OCI-LY1 (cell line): Measurements from ENCODE around the gene ID2.

Experiments
- H2AFZ ChIP-seq: fragments of 200-600 bp; sonication (generic), shearing (Covaris generic); 2 replicates; pipeline ENCODE4 v1.6.0; 2014; ENCODE audit warnings: antibody characterized with exemption, mild to moderate bottlenecking, low read length
- H3F3A ChIP-seq: fragments of 200-600 bp; sonication (generic), shearing (Covaris generic); 2 replicates; pipeline ENCODE4 v1.6.0; 2014; ENCODE audit warnings: mild to moderate bottlenecking, antibody characterized with exemption, low read length, moderate library complexity; ENCODE audit not compliant: insufficient read depth
- H3K27ac ChIP-seq: fragments of 200-600 bp; sonication (generic); 2 replicates; pipeline ENCODE4 v1.5.1; 2014; ENCODE audit warnings: low read length, mixed run types, mild to moderate bottlenecking, low read depth; ENCODE audit not compliant: poor library complexity, severe bottlenecking
- H3K27me3 ChIP-seq: fragments of 200-600 bp; sonication (generic); 2 replicates; pipeline ENCODE4 v1.6.0; 2014; ENCODE audit warnings: antibody characterized with exemption, mild to moderate bottlenecking, low read length, moderate library complexity; ENCODE audit not compliant: insufficient read depth
- H3K36me3 ChIP-seq: fragments of 200-600 bp; sonication (generic); 2 replicates; pipeline ENCODE4 v1.6.1; 2014; ENCODE audit warnings: mild to moderate bottlenecking, antibody characterized with exemption, low read length, moderate library complexity, mixed read lengths; ENCODE audit not compliant: insufficient read depth
- H3K4me1 ChIP-seq: fragments of 200-600 bp; sonication (generic); 2 replicates; pipeline ENCODE4 v1.5.1; 2014; ENCODE audit warnings: mild to moderate bottlenecking, low read length, moderate library complexity; ENCODE audit not compliant: insufficient read depth, severe bottlenecking
- H3K4me2 ChIP-seq: fragments of 200-600 bp; sonication (generic), shearing (Covaris generic); 2 replicates; pipeline ENCODE4 v1.6.1; 2014; ENCODE audit warnings: low read length
- H3K4me3 ChIP-seq: fragments of 200-600 bp; sonication (generic); 2 replicates; pipeline ENCODE4 v1.5.1; 2014; ENCODE audit warnings: low read length, low read depth, mild to moderate bottlenecking, mixed read lengths; ENCODE audit not compliant: poor library complexity, severe bottlenecking
- H3K79me2 ChIP-seq: fragments of 200-600 bp; shearing (Covaris generic); 2 replicates; pipeline ENCODE4 v1.6.1; 2016; ENCODE audit warnings: mixed run types, low read length, mixed read lengths; ENCODE audit not compliant: insufficient read depth
- H3K9ac ChIP-seq: fragments of 200-600 bp; sonication (generic), shearing (Covaris generic); 2 replicates; pipeline ENCODE4 v1.6.1; 2014; ENCODE audit warnings: mild to moderate bottlenecking, low read length, mixed read lengths
- H3K9me2 ChIP-seq: fragments of 200-600 bp; sonication (generic), shearing (Covaris generic); 2 replicates; pipeline ENCODE4 v1.6.1; 2014; ENCODE audit warnings: low read depth, mild to moderate bottlenecking, low read length, mixed read lengths
- H3K9me3 ChIP-seq: fragments of 200-600 bp; shearing (Covaris generic); 2 replicates; pipeline ENCODE4 v1.6.1; 2014; ENCODE audit warnings: low read length, mixed read lengths
- H4K20me1 ChIP-seq: fragments of 200-600 bp; sonication (generic), shearing (Covaris generic); 2 replicates; pipeline ENCODE4 v1.6.0; 2016; ENCODE audit warnings: mild to moderate bottlenecking, low read length; ENCODE audit not compliant: insufficient read depth
- EZH2 ChIP-seq: fragments of 200-600 bp; sonication (generic), shearing (Covaris generic); IDR thresholded peaks from 2 replicates; pipeline ENCODE4 v1.8.0; 2017; ENCODE audit warnings: borderline replicate concordance, mixed run types, mild to moderate bottlenecking, antibody characterized with exemption, low read length, moderate library complexity, mixed read lengths
- TF ChIP-seq, protein P1 (sequence below): fragments of 200-600 bp; sonication (generic), shearing (Covaris generic); IDR thresholded peaks from 2 replicates; pipeline ENCODE4 v1.5.1; 2017; ENCODE audit warnings: mild to moderate bottlenecking, antibody characterized with exemption, low read length, moderate library complexity, mixed read lengths

The ID2 gene

GRCh38 chr2:8654483-8654882, 27.4 kb upstream of the ID2 start:
- Histone ChIP-seq H3K9me3 (no peaks in the 10 kb centered on the region), H2AFZ (no peak overlapping the region), H3K4me1 (peaks cover 22% of the 10 kb centered on the region), H3K36me3 (no peaks in the 10 kb centered on the region), H3K79me2 (no peaks in the 10 kb centered on the region), H3K4me3 (no peak overlapping the region), H3F3A (no peaks in the 10 kb centered on the region), H4K20me1 (no peaks in the 10 kb centered on the region), H3K27me3 (no peaks in the 10 kb centered on the region), H3K9me2 (no peaks in the 10 kb centered on the region), H3K4me2 (no peak overlapping the region), H3K9ac (no peak overlapping the region), H3K27ac (no peak overlapping the region)
- TF ChIP-seq, protein P1, sequence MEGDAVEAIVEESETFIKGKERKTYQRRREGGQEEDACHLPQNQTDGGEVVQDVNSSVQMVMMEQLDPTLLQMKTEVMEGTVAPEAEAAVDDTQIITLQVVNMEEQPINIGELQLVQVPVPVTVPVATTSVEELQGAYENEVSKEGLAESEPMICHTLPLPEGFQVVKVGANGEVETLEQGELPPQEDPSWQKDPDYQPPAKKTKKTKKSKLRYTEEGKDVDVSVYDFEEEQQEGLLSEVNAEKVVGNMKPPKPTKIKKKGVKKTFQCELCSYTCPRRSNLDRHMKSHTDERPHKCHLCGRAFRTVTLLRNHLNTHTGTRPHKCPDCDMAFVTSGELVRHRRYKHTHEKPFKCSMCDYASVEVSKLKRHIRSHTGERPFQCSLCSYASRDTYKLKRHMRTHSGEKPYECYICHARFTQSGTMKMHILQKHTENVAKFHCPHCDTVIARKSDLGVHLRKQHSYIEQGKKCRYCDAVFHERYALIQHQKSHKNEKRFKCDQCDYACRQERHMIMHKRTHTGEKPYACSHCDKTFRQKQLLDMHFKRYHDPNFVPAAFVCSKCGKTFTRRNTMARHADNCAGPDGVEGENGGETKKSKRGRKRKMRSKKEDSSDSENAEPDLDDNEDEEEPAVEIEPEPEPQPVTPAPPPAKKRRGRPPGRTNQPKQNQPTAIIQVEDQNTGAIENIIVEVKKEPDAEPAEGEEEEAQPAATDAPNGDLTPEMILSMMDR, result no peak
- no peak for TF ChIP-seq EZH2

GRCh38 chr2:8656160-8656641, 25.7 kb upstream of the ID2 start:
- Histone ChIP-seq H3F3A (no peaks in the 10 kb centered on the region), H3K27me3 (no peaks in the 10 kb centered on the region), H3K9me3 (no peaks in the 10 kb centered on the region), H3K4me3 (no peak overlapping the region), H3K27ac (no peak overlapping the region), H2AFZ (no peak overlapping the region), H3K4me2 (no peak overlapping the region), H3K79me2 (no peaks in the 10 kb centered on the region), H3K9me2 (no peaks in the 10 kb centered on the region), H4K20me1 (no peaks in the 10 kb centered on the region), H3K9ac (no peak overlapping the region), H3K36me3 (no peaks in the 10 kb centered on the region), H3K4me1 (peaks cover 22% of the 10 kb centered on the region)
- TF ChIP-seq, protein P1, result no peak
- no peak for TF ChIP-seq EZH2

DNA sequence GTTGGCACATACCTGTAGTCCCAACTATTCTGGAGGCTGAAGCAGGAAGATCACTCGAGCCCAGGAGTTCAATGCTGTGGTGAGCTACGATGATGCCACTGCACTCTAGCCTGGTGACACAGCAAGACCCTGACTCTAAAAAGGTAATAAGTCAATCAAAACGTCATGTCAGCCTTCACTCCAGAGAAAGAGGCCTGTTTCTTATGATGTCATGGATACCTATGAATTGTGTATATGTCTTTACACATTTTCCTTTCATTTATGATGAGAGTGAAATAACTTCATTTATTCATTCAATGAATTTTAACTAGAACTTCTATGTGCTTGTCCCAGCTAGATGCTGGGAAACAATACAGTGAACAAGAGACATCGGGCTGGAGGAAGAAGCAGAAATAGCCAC, 25.0 kb upstream of the ID2 start:
- Histone ChIP-seq H3K79me2 (no peaks in the 10 kb centered on the region), H3K27me3 (no peaks in the 10 kb centered on the region), H3F3A (no peaks in the 10 kb centered on the region), H3K27ac (no peak overlapping the region), H2AFZ (no peak overlapping the region), H3K4me2 (no peak overlapping the region), H3K9me3 (no peaks in the 10 kb centered on the region), H3K36me3 (no peaks in the 10 kb centered on the region), H3K4me1 (peaks cover 22% of the 10 kb centered on the region), H3K4me3 (no peak overlapping the region), H3K9ac (no peak overlapping the region), H4K20me1 (no peaks in the 10 kb centered on the region), H3K9me2 (no peaks in the 10 kb centered on the region)
- no peak for TF ChIP-seq EZH2
- TF ChIP-seq, protein P1, result no peak
